ENCODE measurements around the gene TRIM71. TPM values are rescaled to one million over a fixed set of nuclear protein-coding genes. Genes with fewer than 3 reads are reported as not detected.

The TRIM71 gene
- total RNA-seq, 1 experiment from 2014 or later: 0.17 TPM

- Histone ChIP-seq H3K27me3 (ENCODE audit: insufficient read depth, low read length) (no peaks in the 10 kb centered on the region), H3K79me2 (ENCODE audit: insufficient read depth, low read length) (no peaks in the 10 kb centered on the region), H3K4me3 (replicated peaks in 1 of 2; ENCODE audit: low read depth in 1 of 2, low read length in 2 of 2) (no peak overlapping the region), H3K9me2 (ENCODE audit: insufficient read depth) (no peaks in the 10 kb centered on the region), H3K9ac (ENCODE audit: low read length) (no peak overlapping the region), H2AFZ (ENCODE audit: low read depth, low read length, poor library complexity, severe bottlenecking) (no peak overlapping the region), H3K27ac (ENCODE audit: low read depth, low read length) (no peak overlapping the region), H3K36me3 (ENCODE audit: control insufficient read depth in 1 of 2, insufficient read depth in 2 of 2, low read length in 2 of 2) (no peaks in the 10 kb centered on the region), H3K4me1 (ENCODE audit: control insufficient read depth in 1 of 2, insufficient read depth in 2 of 2, low read length in 2 of 2) (peaks cover 0 to 4% of the 10 kb centered on the region in 2 experiments; a peak in 1 of 4 replicates), H4K20me1 (ENCODE audit: insufficient read depth) (no peaks in the 10 kb centered on the region), H3K9me3 (ENCODE audit: control insufficient read depth in 1 of 2, insufficient read depth in 1 of 2, low read depth in 1 of 2, low read length in 2 of 2) (no peaks in the 10 kb centered on the region), H3K4me2 (ENCODE audit: low read length) (no peak overlapping the region)
- ChIA-PET POLR2A (no interaction called here), RAD21 (ENCODE audit: low non-redundant PET in 1 of 2, low total read pairs in 2 of 2, uncharacterized antibody in 2 of 2, unreplicated experiment in 2 of 2) (no interaction called here), CTCF (no interaction called here)
- no peak for DNase-seq (ENCODE audit: low read depth, low spot score)
- no peak for ATAC-seq
- no TSS peak for BruUV-seq (replicated peaks)
- TF ChIP-seq EGR1 (IDR thresholded peaks at IDR 0.05; ENCODE audit: low read depth) (no peak), ZNF274 (IDR thresholded peaks at IDR 0.05; ENCODE audit: low read depth, low read length) (no peak), ATF3 (IDR thresholded peaks at IDR 0.05) (no peak), CTCF (IDR thresholded peaks at IDR 0.05 in 2 of 3, conservative IDR thresholded peaks at IDR 0.05 in 1 of 3; ENCODE audit: borderline replicate concordance in 1 of 3, insufficient read depth in 1 of 3, low read depth in 2 of 3, low read length in 2 of 3) (no peak), EZH2phosphoT487 (IDR thresholded peaks at IDR 0.05; ENCODE audit: borderline replicate concordance) (no peak), CEBPB (IDR thresholded peaks at IDR 0.05; ENCODE audit: low read depth) (no peak), SIN3A (IDR thresholded peaks at IDR 0.05; ENCODE audit: low read depth) (no peak), FOSL1 (IDR thresholded peaks at IDR 0.05; ENCODE audit: low read depth) (no peak), EZH2 (IDR thresholded peaks at IDR 0.05) (no peak), POLR2AphosphoS5 (IDR thresholded peaks at IDR 0.05; ENCODE audit: low read depth, low read length) (no peak), TCF7L2 (IDR thresholded peaks at IDR 0.05; ENCODE audit: borderline replicate concordance, extremely low read depth, insufficient read depth, insufficient read length) (no peak)
- TF ChIP-seq, protein P1, sequence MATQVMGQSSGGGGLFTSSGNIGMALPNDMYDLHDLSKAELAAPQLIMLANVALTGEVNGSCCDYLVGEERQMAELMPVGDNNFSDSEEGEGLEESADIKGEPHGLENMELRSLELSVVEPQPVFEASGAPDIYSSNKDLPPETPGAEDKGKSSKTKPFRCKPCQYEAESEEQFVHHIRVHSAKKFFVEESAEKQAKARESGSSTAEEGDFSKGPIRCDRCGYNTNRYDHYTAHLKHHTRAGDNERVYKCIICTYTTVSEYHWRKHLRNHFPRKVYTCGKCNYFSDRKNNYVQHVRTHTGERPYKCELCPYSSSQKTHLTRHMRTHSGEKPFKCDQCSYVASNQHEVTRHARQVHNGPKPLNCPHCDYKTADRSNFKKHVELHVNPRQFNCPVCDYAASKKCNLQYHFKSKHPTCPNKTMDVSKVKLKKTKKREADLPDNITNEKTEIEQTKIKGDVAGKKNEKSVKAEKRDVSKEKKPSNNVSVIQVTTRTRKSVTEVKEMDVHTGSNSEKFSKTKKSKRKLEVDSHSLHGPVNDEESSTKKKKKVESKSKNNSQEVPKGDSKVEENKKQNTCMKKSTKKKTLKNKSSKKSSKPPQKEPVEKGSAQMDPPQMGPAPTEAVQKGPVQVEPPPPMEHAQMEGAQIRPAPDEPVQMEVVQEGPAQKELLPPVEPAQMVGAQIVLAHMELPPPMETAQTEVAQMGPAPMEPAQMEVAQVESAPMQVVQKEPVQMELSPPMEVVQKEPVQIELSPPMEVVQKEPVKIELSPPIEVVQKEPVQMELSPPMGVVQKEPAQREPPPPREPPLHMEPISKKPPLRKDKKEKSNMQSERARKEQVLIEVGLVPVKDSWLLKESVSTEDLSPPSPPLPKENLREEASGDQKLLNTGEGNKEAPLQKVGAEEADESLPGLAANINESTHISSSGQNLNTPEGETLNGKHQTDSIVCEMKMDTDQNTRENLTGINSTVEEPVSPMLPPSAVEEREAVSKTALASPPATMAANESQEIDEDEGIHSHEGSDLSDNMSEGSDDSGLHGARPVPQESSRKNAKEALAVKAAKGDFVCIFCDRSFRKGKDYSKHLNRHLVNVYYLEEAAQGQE (IDR thresholded peaks at IDR 0.05; ENCODE audit: low read depth): no peak
- intact Hi-C loops (cut with micrococcal nuclease): no loop called here
These were observed 40.1 kb downstream of the TRIM71 start for GRCh38 chr3:32857921-32858320.

Measured in HCT116 (cell line).